NCI-H1930 (cell line): ENCODE results near the gene FOXJ2.
"Not testable (repeated sequence)": the region's sequence is repeated elsewhere in the genome, so short reads cannot be mapped to it uniquely, and the experiment has no call there.

Source experiments
- DNase-seq, 2 experiments: peaks; one replicate each; lab custom pipeline; 2025; lab: John Stamatoyannopoulos, UW

The FOXJ2 gene

GRCh38 chr12:8030189-8030588 is 2.3 kb upstream of the FOXJ2 start:
- DNase-seq, result no peak

GRCh38 chr12:8031017-8031416 is 1.5 kb upstream of the FOXJ2 start:
- not testable (repeated sequence) for DNase-seq

GRCh38 chr12:8031872-8032241 is 659 bp upstream of the FOXJ2 start:
- no peak for DNase-seq

- DNase-seq, result peak in 1 of 2 experiments; percentile 22
These were observed 883 bp downstream of the FOXJ2 start for GRCh38 chr12:8033153-8034044.

GRCh38 chr12:8034802-8035201 is 2.3 kb downstream of the FOXJ2 start:
- no peak for DNase-seq

GRCh38 chr12:8035440-8036010 is 3.0 kb downstream of the FOXJ2 start:
- DNase-seq, result no peak

GRCh38 chr12:8036346-8036745 is 3.8 kb downstream of the FOXJ2 start:
- DNase-seq, result no peak

GRCh38 chr12:8037046-8037663 is 4.6 kb downstream of the FOXJ2 start:
- no peak for DNase-seq

- no peak for DNase-seq
These were observed 5.4 kb downstream of the FOXJ2 start for GRCh38 chr12:8037947-8038346.

GRCh38 chr12:8038659-8039114 is 6.2 kb downstream of the FOXJ2 start:
- DNase-seq, result no peak

- DNase-seq, result no peak
These were observed 8.3 kb downstream of the FOXJ2 start for GRCh38 chr12:8040791-8041190.

GRCh38 chr12:8045952-8046944 is 13.7 kb downstream of the FOXJ2 start:
- peak; percentile 21 to 41 for DNase-seq

GRCh38 chr12:8047842-8048241 is 15.3 kb downstream of the FOXJ2 start:
- no peak for DNase-seq

- DNase-seq, result no peak
These were observed 16.4 kb downstream of the FOXJ2 start for GRCh38 chr12:8048906-8049305.

- no peak for DNase-seq
These were observed 18.2 kb downstream of the FOXJ2 start for GRCh38 chr12:8050600-8051250.

GRCh38 chr12:8052679-8053078 is 20.2 kb downstream of the FOXJ2 start:
- no peak for DNase-seq

- DNase-seq, result no peak
These were observed 22.3 kb downstream of the FOXJ2 start for GRCh38 chr12:8054816-8055215.

GRCh38 chr12:8057306-8057705 is 24.8 kb downstream of the FOXJ2 start:
- DNase-seq, result no peak

GRCh38 chr12:8057839-8058238 is 25.3 kb downstream of the FOXJ2 start:
- no peak for DNase-seq

- no peak for DNase-seq
These were observed 26.0 kb downstream of the FOXJ2 start for GRCh38 chr12:8058506-8058905.

GRCh38 chr12:8064131-8064530 is 31.6 kb downstream of the FOXJ2 start:
- DNase-seq, result no peak
